ENCODE data around the gene CEP83.

Gene CEP83

DNA sequence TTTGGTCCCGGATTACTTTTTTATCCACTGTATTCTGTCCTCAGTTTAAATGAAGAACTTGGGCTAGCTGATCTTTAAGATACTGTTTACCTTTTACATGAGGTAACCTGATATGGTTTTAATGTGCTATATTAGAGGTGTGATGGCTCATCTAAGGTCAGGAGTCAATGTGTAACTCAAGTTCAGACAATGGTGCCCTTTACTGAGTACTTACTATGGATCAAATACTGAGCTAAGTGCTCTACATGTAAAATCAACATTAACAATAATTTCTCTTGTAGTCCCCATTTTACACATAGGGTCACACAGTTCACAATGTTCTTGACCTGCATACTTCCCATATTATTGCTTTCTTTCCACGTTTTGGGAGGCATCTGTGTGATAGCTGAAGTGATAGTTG lies 79.2 kb downstream of the CEP83 start:
- TF ChIP-seq, protein P1, sequence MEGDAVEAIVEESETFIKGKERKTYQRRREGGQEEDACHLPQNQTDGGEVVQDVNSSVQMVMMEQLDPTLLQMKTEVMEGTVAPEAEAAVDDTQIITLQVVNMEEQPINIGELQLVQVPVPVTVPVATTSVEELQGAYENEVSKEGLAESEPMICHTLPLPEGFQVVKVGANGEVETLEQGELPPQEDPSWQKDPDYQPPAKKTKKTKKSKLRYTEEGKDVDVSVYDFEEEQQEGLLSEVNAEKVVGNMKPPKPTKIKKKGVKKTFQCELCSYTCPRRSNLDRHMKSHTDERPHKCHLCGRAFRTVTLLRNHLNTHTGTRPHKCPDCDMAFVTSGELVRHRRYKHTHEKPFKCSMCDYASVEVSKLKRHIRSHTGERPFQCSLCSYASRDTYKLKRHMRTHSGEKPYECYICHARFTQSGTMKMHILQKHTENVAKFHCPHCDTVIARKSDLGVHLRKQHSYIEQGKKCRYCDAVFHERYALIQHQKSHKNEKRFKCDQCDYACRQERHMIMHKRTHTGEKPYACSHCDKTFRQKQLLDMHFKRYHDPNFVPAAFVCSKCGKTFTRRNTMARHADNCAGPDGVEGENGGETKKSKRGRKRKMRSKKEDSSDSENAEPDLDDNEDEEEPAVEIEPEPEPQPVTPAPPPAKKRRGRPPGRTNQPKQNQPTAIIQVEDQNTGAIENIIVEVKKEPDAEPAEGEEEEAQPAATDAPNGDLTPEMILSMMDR (IDR thresholded peaks at IDR 0.05; ENCODE audit: insufficient read depth, low read depth, low read length, missing control alignments), result no peak
- no peak for DNase-seq (ENCODE audit: low read depth)
- H3K4me3 ChIP-seq (ENCODE audit: low read depth, low read length), result no peak overlapping the region

DNA sequence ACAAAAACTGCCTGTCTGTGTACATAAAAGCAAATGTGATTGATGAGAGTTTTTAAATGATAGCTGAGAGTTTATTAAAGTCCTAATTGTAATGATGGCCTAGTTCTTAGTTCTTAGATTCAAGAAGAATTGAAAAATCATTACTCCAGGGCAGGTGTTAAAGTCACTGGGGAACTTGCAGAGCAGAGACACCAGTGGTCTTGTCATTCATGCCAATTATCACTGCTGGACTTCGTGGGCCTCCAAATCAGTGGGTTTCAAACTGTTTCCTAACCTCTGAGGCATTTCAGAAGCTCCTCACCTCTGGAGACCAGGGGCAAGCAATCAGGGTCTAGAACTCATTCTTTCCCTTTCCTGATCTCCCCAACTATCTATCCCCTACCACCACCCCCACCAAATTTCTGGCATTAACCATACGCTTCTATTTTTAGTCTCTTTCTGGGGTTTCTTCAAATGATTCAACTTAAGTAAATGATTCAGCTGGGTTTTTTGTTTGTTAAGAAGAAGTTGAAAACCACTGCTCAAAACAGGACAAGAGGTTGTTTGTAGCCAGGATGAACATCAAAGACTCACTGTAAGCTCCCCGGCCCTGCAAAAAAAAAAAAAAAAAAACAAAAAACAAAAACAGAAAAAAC lies 80.1 kb downstream of the CEP83 start:
- TF ChIP-seq, protein P1 (IDR thresholded peaks at IDR 0.05; ENCODE audit: insufficient read depth, low read depth, low read length, missing control alignments), result no peak
- no peak overlapping the region for H3K4me3 ChIP-seq (ENCODE audit: low read depth, low read length)
- DNase-seq (ENCODE audit: low read depth), result peak; percentile 20

DNA sequence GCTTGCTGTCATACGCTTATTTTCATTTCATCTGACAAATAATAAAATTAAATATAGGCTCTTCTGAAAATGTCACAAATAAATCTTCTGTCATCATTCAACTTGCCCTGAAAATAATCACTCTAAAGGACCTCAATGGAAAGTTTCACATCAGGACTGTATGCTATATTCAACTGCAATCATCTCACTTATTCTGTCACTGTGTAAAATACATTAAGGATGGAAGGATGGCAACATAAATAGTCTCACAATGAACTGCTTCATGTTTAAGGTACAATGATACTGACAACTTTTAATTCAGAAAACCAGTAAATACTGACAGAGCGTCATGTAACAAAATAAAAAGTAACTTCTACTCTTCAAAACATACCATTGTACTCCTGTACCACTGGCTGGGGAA lies 82.1 kb downstream of the CEP83 start:
- DNase-seq (ENCODE audit: low read depth), result no peak
- TF ChIP-seq, protein P1 (IDR thresholded peaks at IDR 0.05; ENCODE audit: insufficient read depth, low read depth, low read length, missing control alignments), result no peak
- H3K4me3 ChIP-seq (ENCODE audit: low read depth, low read length), result no peak overlapping the region

DNA sequence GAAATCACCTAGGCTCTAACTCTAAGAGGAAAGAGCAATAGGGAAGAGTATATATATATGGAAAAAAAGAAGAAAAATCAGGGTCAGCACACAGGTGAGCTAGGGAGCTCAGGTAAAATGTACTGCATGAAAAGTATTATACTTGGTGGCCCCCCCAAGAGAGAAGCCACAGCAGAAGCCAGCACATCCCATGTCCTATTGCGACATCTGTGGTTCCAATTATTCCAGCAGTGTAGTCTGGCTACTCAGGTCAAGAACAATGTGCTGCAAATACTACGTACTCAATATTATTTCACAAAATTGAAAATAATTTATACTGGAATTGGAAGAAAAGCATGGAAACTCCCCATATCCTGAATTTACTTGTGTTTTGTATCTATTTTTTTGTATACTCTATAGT lies 85.5 kb downstream of the CEP83 start:
- TF ChIP-seq, protein P1 (IDR thresholded peaks at IDR 0.05; ENCODE audit: insufficient read depth, low read depth, low read length, missing control alignments), result no peak
- no peak for DNase-seq (ENCODE audit: low read depth)
- no peak overlapping the region for H3K4me3 ChIP-seq (ENCODE audit: low read depth, low read length)

DNA sequence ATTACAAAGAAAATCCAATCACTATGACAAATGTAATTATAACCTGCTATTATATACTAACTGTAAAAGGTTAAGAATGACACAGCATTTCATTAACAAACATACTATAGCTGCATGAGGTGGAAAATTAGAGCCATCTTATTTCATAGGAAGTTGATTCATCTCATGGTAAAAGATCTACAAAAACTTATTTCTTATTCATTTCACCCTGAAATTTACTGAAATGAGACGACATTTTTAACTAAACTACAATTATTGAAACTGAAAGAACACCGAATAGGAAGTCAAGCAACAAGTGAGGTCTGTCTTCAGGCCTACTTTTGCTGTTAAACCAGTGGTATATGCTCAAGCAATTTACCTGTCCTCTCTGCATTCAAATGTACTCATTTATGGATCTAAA lies 87.2 kb downstream of the CEP83 start:
- no peak overlapping the region for H3K4me3 ChIP-seq (ENCODE audit: low read depth, low read length)
- TF ChIP-seq, protein P1 (IDR thresholded peaks at IDR 0.05; ENCODE audit: insufficient read depth, low read depth, low read length, missing control alignments), result no peak
- peak; percentile 64 for DNase-seq (ENCODE audit: low read depth)

DNA sequence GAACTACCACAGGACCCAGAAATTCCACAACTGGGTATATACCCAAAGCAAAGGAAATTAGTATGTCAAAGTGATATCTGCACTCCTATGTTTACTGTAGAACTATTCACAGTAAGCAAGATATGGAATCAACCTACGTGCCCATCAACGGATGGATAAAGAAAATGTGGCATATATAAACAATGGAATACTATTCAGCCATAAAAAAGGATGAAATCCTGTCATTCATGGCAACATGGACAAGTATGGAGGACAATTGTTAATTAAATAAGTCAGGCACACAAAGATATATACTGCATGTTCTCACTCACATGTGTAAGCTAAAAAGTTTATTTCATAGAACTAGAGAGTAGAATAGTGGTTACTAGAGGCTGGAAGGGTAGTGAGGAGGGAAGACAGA lies 97.0 kb downstream of the CEP83 start:
- TF ChIP-seq, protein P1 (IDR thresholded peaks at IDR 0.05; ENCODE audit: insufficient read depth, low read depth, low read length, missing control alignments), result no peak
- no peak for DNase-seq (ENCODE audit: low read depth)
- no peak overlapping the region for H3K4me3 ChIP-seq (ENCODE audit: low read depth, low read length)

DNA sequence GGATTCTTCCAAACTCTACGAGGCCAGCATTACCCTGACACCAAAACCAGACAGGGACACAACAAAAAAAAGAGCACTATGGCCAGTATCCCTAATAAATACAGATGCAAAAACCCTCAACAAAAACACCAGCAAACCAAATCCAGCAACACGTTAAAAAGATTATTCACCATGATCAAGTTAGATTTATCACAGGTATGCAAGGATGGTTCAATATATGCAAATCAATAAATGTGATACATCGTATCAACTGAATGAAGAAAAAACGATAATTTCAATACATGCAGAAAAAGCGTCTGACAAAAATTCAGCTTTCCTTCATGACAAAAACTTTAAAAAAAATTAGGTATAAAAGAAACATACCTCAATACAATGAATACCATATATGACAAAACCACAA lies 99.9 kb downstream of the CEP83 start:
- no peak for DNase-seq (ENCODE audit: low read depth)
- TF ChIP-seq, protein P1 (IDR thresholded peaks at IDR 0.05; ENCODE audit: insufficient read depth, low read depth, low read length, missing control alignments), result no peak
- no peak overlapping the region for H3K4me3 ChIP-seq (ENCODE audit: low read depth, low read length)
